ENCODE data around the gene MTUS2.

GRCh38 chr13:29210676-29211075 lies 390.5 kb downstream of the MTUS2 start:
- TF ChIP-seq KDM5A (IDR thresholded peaks at IDR 0.05), result no peak
- TF ChIP-seq KDM1A (IDR thresholded peaks at IDR 0.05; ENCODE audit: low read depth), result no peak
- TF ChIP-seq ESRRA (IDR thresholded peaks at IDR 0.05; ENCODE audit: borderline replicate concordance, low read length), result no peak
- no peak for TF ChIP-seq BHLHE40 (IDR thresholded peaks at IDR 0.05; ENCODE audit: low read depth, low read length)
- no peak for TF ChIP-seq NR3C1 (IDR thresholded peaks at IDR 0.05)
- TF ChIP-seq CTCF (IDR thresholded peaks at IDR 0.05), result no peak
- TF ChIP-seq MAZ (IDR thresholded peaks at IDR 0.05; ENCODE audit: borderline replicate concordance, low read depth, low read length), result no peak
- TF ChIP-seq MAX (IDR thresholded peaks at IDR 0.05), result no peak
